ENCODE data around the gene CLBA1.

CLBA1 gene

DNA sequence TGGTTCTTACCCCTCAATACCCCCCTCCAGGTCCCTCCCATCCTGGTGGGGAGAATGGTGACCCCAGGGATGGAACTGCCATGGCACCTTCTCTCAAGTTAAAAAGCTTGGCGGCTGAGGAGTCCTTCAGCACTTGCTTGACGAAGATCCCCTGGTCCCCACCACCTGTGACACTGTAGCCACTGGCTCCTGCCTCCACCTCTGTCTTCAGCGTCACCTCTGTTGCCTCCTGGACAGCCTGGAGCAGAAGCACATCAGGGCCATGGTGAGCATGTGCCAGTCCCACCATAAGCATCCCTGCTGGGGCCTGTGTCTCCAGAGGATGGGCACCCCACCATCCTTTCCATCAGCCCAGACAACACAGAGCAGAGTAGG is 30.2 kb upstream of the CLBA1 start:
- DNase-seq (ENCODE audit: extremely low read depth, low read depth) = no peak
- TF ChIP-seq, protein P1, sequence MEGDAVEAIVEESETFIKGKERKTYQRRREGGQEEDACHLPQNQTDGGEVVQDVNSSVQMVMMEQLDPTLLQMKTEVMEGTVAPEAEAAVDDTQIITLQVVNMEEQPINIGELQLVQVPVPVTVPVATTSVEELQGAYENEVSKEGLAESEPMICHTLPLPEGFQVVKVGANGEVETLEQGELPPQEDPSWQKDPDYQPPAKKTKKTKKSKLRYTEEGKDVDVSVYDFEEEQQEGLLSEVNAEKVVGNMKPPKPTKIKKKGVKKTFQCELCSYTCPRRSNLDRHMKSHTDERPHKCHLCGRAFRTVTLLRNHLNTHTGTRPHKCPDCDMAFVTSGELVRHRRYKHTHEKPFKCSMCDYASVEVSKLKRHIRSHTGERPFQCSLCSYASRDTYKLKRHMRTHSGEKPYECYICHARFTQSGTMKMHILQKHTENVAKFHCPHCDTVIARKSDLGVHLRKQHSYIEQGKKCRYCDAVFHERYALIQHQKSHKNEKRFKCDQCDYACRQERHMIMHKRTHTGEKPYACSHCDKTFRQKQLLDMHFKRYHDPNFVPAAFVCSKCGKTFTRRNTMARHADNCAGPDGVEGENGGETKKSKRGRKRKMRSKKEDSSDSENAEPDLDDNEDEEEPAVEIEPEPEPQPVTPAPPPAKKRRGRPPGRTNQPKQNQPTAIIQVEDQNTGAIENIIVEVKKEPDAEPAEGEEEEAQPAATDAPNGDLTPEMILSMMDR (IDR thresholded peaks at IDR 0.05; ENCODE audit: low read depth, low read length) = no peak

DNA sequence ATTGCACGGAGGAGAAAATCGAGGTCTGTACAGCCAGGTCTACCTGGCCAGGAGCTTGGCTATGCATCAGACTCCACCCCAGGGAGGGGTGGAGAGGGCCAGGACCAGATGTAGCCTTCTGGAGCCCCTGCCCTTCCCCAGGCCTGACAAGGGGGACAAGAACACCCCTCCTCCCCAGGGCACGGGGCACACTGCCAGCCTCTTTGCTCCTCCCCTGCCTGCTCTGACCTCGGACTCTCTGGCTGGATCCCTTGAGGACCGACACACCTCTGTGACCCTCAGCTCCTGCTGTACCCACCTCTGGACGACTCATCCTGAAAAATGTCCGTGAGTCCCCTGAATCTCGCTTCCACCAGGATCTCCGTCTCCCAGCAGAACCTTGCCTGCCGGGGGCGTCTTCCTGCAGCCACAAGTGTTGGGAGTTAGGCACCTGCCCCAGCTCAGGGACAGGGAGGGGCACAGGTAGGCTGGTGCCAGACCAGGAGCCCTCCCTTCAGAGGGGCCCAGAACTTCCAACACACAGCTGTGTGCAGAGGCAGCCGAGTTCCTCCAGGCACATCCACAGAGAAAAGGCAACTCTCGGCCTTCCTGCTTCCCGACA is 29.2 kb upstream of the CLBA1 start:
- TF ChIP-seq, protein P1 (IDR thresholded peaks at IDR 0.05; ENCODE audit: low read depth, low read length) = no peak
- DNase-seq (ENCODE audit: extremely low read depth, low read depth) = no peak

DNA sequence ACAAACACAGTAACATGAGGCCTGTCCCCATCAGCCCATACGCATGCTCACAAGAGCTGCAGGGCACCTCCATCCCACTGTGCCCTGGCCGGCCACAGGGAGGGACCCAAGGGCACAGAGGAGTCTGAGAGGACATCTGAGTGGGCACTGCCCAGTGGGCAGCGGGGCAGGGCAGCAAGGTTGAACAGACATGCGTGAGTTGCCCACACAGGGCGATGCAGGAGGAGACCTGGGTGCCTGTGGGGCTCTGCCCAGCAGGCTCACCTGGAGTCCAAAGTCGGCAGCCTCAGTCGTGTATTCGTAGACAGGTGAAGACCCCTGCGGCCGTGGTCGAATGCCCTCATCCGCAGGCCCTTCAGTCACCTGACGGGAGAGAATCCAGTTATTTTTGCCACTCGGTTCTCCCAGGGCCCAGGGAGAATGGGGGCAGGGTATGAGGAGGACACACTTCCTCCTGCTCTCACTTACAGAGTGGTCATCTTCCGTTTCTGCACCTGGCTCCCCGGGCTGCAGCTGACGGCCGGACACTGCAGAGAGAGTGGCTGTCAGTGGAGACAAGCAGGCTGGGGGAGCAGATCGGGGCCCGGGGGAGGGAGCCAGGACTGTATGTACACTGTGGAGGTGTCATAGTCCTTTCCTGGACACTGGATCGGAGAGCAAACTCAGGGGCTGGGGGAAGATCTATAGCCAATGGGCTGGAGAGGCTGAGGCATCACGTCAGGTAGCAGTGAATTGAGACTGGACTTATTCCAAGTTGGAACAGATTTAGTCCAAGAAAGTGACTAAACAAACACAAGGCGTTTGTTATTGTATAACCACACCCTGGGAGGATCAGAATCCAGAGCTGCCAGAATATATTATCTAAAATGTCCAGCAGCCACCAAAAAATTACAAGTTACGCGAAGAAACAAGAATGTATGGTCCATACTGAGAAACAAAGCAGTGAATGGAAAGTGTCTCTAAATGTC is 28.2 kb upstream of the CLBA1 start:
- TF ChIP-seq, protein P1 (IDR thresholded peaks at IDR 0.05; ENCODE audit: low read depth, low read length) = no peak
- DNase-seq (ENCODE audit: extremely low read depth, low read depth) = no peak

DNA sequence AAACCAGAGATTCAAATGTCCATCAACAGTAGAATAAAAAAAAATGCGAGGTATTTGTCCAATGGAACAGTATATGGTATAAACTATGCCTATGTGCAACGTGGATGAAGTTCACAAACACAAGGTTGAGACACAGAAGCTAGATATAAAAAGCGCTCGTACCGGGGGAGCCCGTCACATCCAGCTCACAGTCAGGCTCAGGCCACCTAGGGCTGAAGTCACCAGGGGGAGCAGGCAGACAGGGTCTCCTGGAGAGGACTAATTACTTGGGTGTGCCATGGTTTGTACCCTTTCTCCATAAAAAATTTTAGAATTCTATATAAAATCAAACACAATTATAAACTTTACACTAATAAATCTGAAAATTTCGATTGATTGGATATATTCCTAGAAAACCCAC is 21.0 kb upstream of the CLBA1 start:
- no peak for DNase-seq (ENCODE audit: extremely low read depth, low read depth)
- TF ChIP-seq, protein P1 (IDR thresholded peaks at IDR 0.05; ENCODE audit: low read depth, low read length) = no peak

DNA sequence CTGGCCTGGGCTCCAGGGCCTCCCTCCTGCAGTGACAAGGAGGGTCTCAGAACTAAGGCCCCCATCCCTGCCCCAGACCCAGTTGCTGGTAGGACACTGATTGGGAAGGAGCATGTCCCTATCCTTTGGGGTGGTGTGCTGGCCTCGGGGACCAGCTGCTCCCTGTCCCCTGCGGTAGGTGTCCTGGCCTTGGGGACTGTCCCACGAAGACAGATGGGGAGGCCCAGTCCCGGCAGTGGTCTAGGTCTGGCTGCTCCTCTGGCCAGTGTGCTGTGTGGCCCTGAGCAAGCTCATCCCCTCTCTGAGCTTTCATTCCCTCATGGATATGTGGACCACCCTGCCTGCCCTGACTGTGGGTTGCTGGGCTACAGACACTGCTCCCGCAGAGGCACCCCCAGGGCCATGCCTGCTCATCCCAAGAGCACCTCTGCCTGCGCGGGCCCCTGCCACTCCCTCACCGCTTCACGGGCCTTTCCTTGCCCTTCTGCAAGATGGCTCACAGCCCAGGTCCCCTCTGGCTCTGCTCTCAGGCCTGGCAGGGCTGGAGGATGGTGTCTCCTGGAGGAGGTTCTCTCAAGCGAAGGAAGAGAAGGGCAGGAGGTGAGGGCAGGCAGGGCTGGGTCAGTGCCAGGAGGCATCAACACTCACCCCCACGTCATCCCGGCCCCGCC is 19.9 kb upstream of the CLBA1 start:
- no peak for DNase-seq (ENCODE audit: extremely low read depth, low read depth)
- TF ChIP-seq, protein P1 (IDR thresholded peaks at IDR 0.05; ENCODE audit: low read depth, low read length) = no peak

DNA sequence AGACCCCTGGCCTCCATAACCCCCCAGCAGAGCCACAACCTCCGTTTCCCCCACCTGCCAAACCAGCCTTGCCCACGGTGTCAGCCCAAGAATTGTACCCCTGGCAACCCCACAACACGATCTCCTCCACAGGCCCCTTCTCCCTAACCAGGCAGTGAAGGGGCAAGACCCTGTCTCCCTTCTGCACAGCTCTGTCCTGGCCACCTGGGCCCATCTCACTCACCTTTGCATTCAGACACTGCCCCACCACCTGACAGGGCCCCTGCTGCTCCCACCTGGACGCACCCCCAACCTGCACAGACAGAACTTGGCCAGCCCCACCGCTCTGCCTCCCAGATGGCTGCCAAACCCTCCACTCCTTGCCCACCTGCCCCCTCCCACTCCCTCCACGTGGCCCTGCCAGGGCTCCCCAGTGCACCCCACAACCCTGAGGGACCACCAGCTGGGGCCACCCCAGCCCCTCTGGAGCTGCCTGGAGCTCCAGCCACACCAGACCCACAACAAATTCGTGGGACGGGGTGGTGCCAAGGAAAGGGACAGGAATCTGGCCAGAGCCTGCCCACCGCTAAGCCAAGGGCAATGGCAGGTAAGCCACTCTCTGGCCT is 19.2 kb upstream of the CLBA1 start:
- DNase-seq (ENCODE audit: extremely low read depth, low read depth) = no peak
- TF ChIP-seq, protein P1 (IDR thresholded peaks at IDR 0.05; ENCODE audit: low read depth, low read length) = no peak

All from AG09319 (cell line).